GM23338 (cell line): ENCODE measurements around the gene COL16A1. TPM values are rescaled to one million over a fixed set of nuclear protein-coding genes. Genes with fewer than 3 reads are reported as not detected.

ENCODE experiments used
- ATAC-seq: fragments of 200-7000 bp; cut with Tn5 transposase; 3 replicates; pipeline ENCODE4 v1.9.1; 2020
- DNase-seq: peaks from one replicate; pipeline ENCODE4 v3.0.0-alpha.2; 2015; ENCODE audit warnings: low spot score
- H2AFZ ChIP-seq: fragments of 200-600 bp; sonication (generic); 2 replicates; pipeline ENCODE4 v1.8.0; 2016; ENCODE audit warnings: antibody characterized with exemption, mild to moderate bottlenecking, moderate library complexity
- H3F3A ChIP-seq: fragments of 200-600 bp; sonication (generic); replicated peaks from 2 replicates; pipeline ENCODE4 v1.8.0; 2017; ENCODE audit warnings: antibody characterized with exemption, mixed run types, low read depth
- H3K27ac ChIP-seq: fragments of 200-600 bp; sonication (generic); 2 replicates; pipeline ENCODE4 v1.6.1; 2016; ENCODE audit warnings: low read depth
- H3K27me3 ChIP-seq: fragments of 200-600 bp; sonication (generic); 2 replicates; pipeline ENCODE4 v1.8.0; 2016; ENCODE audit warnings: mild to moderate bottlenecking, mixed run types, moderate library complexity; ENCODE audit not compliant: insufficient read depth
- H3K36me3 ChIP-seq: fragments of 200-600 bp; sonication (generic); 2 replicates; pipeline ENCODE4 v1.8.0; 2016; ENCODE audit warnings: mild to moderate bottlenecking; ENCODE audit not compliant: insufficient read depth
- H3K4me1 ChIP-seq: fragments of 200-600 bp; sonication (generic); 2 replicates; pipeline ENCODE4 v1.8.0; 2016; ENCODE audit warnings: mild to moderate bottlenecking, moderate library complexity; ENCODE audit not compliant: insufficient read depth
- H3K4me2 ChIP-seq: fragments of 200-600 bp; sonication (generic); 2 replicates; pipeline ENCODE4 v1.7.1; 2017; ENCODE audit warnings: mixed run types
- H3K4me3 ChIP-seq: fragments of 200-600 bp; sonication (generic); 2 replicates; pipeline ENCODE4 v1.6.1; 2016; ENCODE audit warnings: mixed run types
- H3K79me2 ChIP-seq: fragments of 200-600 bp; sonication (generic); replicated peaks from 2 replicates; pipeline ENCODE4 v1.8.0; 2017; ENCODE audit warnings: mild to moderate bottlenecking; ENCODE audit not compliant: insufficient read depth
- H3K9me2 ChIP-seq: fragments of 200-600 bp; sonication (generic); 2 replicates; pipeline ENCODE4 v1.8.0; 2017; ENCODE audit not compliant: insufficient read depth
- H4K20me1 ChIP-seq: fragments of 200-600 bp; sonication (generic); replicated peaks from 2 replicates; pipeline ENCODE4 v1.8.0; 2017; ENCODE audit warnings: mild to moderate bottlenecking; ENCODE audit not compliant: insufficient read depth
- H3K27ac Mint-ChIP-seq: 2 replicates; pipeline ENCODE4 v1.8.0; 2020; ENCODE audit warnings: inconsistent platforms, mild to moderate bottlenecking, moderate library complexity, mixed read lengths
- H3K27me3 Mint-ChIP-seq: 3 replicates; pipeline ENCODE4 v1.8.0; 2022; ENCODE audit warnings: low read depth, mild to moderate bottlenecking, moderate library complexity, mixed read lengths, inconsistent platforms; ENCODE audit not compliant: insufficient read depth, poor library complexity
- H3K36me3 Mint-ChIP-seq: 3 replicates; pipeline ENCODE4 v1.8.0; 2021; ENCODE audit warnings: low read depth, mild to moderate bottlenecking, inconsistent platforms, moderate library complexity, mixed read lengths
- H3K4me1 Mint-ChIP-seq: 3 replicates; pipeline ENCODE4 v1.8.0; 2020; ENCODE audit warnings: mild to moderate bottlenecking, inconsistent platforms, mixed read lengths
- H3K4me3 Mint-ChIP-seq: 3 replicates; pipeline ENCODE4 v1.8.0; 2021; ENCODE audit warnings: moderate library complexity, mild to moderate bottlenecking, inconsistent platforms, mixed read lengths
- H3K9me3 Mint-ChIP-seq: 3 replicates; pipeline ENCODE4 v1.8.0; 2020; ENCODE audit warnings: moderate library complexity, mild to moderate bottlenecking, inconsistent platforms, mixed read lengths
- CREB1 ChIP-seq: fragments of 250-450 bp; sonication (Bioruptor Pico); IDR thresholded peaks from 2 replicates; pipeline ENCODE4 v1.5.0; 2020; ENCODE audit warnings: low read depth, mild to moderate bottlenecking, moderate library complexity
- JUNB ChIP-seq: IDR thresholded peaks from one replicate; pipeline ENCODE4 v1.6.1; 2016; ENCODE audit warnings: antibody characterized with exemption; ENCODE audit not compliant: unreplicated experiment
- NANOG ChIP-seq: IDR thresholded peaks from 2 replicates; pipeline ENCODE4 v1.6.1; 2016; ENCODE audit warnings: antibody characterized with exemption, borderline replicate concordance
- ZNF331 ChIP-seq: fragments of 250-450 bp; sonication (Bioruptor Pico); IDR thresholded peaks from 2 replicates; pipeline ENCODE4 v1.5.0; 2020; ENCODE audit warnings: low read depth, mild to moderate bottlenecking, moderate library complexity
- polyA plus RNA-seq: library from polyadenylated mRNA; unstranded; fragments of >200 nt; fragmentation: Nextera tagmentation; extraction: Ambion mirVana; gene quantifications from 2 replicates; pipeline ENCODE4 v1.2.1, GENCODE V29; 2016
- total RNA-seq: library from RNA; depleted of rRNA; stranded (reverse); fragments of >200 nt; shearing (Covaris generic); gene quantifications from 2 replicates; pipeline ENCODE4 v1.2.3, GENCODE V29; 2014
- TF ChIP-seq, protein P1 (sequence below), 2 experiments: fragments of 200-600 bp in 1 of 2; sonication (generic) in 1 of 2; conservative IDR thresholded peaks; 2 replicates each; pipeline versions ENCODE4 v1.5.1 to v1.6.1; 2016 to 2017; ENCODE audit warnings: antibody characterized with exemption in 2 of 2, low read depth in 2 of 2, mild to moderate bottlenecking in 2 of 2, moderate library complexity in 1 of 2
- TF ChIP-seq, protein P2 (sequence below): IDR thresholded peaks from one replicate; pipeline ENCODE4 v1.6.1; 2018; ENCODE audit warnings: antibody characterized with exemption; ENCODE audit not compliant: unreplicated experiment
- TF ChIP-seq, protein P3 (sequence below): fragments of 250-450 bp; sonication (Bioruptor Pico); IDR thresholded peaks from 2 replicates; pipeline ENCODE4 v1.5.0; 2020; ENCODE audit warnings: mild to moderate bottlenecking, moderate library complexity

COL16A1 gene
- total and polyA plus RNA-seq, 2 experiments from 2014 or later = 4.2 to 13.2 TPM

DNA sequence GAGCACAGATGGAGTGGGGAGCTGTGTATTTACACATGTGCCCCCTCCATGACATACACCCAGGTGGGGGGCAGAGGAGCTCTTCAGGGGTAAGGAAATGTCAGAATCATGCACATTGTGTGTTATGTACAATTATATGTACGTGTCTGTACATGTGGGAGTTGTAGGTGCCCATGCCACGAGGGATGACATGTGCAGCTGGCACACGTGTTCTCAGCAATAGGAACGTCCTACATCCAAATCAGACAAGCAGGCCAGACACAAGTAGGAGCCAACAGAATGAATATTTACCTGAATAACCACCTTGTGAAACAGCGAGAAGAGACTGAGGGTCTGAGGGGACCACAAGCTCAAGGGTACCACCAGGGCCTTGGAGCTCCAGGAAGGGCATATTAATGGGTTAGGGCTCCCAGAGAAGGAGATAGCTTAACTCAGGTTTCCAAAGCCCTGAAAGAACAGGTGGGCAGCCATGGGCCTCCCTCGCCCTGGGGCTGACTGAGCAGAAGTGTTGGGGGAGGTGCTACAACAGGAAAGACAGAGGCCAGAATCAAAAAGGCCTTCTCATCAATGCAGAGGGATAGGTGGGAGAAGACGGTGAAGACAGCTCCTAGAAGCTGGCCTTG is 3.2 kb downstream of the COL16A1 start:
- no peak overlapping the region for H3K4me2 ChIP-seq
- no peak overlapping the region for H3K27ac Mint-ChIP-seq
- H3K4me1 ChIP-seq = peaks cover 15% of the 10 kb centered on the region

More for the DNA sequence above, 3.2 kb downstream of the COL16A1 start:
- Mint-ChIP-seq H3K27me3 (peaks cover 30% of the 10 kb centered on the region), H3K9me3 (no peaks in the 10 kb centered on the region), H3K4me1 (peaks cover 31% of the 10 kb centered on the region), H3K4me3 (no peak overlapping the region; the same call in 2 of the 3 replicates), H3K36me3 (peaks cover 3% of the 10 kb centered on the region; the same call in 1 of the 3 replicates)
- no peak for DNase-seq
- no peak overlapping the region for H2AFZ ChIP-seq
- H3K27me3 ChIP-seq = no peaks in the 10 kb centered on the region
- no peaks in the 10 kb centered on the region for H3K36me3 ChIP-seq
- H3K9me2 ChIP-seq = no peaks in the 10 kb centered on the region
- no peak for ATAC-seq
- H3K79me2 ChIP-seq = no peaks in the 10 kb centered on the region
- no peak overlapping the region for H3K4me3 ChIP-seq
- peaks cover 6% of the 10 kb centered on the region; the same call in 1 of the 2 replicates for H3F3A ChIP-seq
- H4K20me1 ChIP-seq = no peaks in the 10 kb centered on the region
- H3K27ac ChIP-seq = no peak overlapping the region
- TF ChIP-seq, protein P1, sequence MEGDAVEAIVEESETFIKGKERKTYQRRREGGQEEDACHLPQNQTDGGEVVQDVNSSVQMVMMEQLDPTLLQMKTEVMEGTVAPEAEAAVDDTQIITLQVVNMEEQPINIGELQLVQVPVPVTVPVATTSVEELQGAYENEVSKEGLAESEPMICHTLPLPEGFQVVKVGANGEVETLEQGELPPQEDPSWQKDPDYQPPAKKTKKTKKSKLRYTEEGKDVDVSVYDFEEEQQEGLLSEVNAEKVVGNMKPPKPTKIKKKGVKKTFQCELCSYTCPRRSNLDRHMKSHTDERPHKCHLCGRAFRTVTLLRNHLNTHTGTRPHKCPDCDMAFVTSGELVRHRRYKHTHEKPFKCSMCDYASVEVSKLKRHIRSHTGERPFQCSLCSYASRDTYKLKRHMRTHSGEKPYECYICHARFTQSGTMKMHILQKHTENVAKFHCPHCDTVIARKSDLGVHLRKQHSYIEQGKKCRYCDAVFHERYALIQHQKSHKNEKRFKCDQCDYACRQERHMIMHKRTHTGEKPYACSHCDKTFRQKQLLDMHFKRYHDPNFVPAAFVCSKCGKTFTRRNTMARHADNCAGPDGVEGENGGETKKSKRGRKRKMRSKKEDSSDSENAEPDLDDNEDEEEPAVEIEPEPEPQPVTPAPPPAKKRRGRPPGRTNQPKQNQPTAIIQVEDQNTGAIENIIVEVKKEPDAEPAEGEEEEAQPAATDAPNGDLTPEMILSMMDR (conservative IDR thresholded peaks at IDR 0.05; ENCODE audit: low read depth in 2 of 2) = no peak
- TF ChIP-seq, protein P2, sequence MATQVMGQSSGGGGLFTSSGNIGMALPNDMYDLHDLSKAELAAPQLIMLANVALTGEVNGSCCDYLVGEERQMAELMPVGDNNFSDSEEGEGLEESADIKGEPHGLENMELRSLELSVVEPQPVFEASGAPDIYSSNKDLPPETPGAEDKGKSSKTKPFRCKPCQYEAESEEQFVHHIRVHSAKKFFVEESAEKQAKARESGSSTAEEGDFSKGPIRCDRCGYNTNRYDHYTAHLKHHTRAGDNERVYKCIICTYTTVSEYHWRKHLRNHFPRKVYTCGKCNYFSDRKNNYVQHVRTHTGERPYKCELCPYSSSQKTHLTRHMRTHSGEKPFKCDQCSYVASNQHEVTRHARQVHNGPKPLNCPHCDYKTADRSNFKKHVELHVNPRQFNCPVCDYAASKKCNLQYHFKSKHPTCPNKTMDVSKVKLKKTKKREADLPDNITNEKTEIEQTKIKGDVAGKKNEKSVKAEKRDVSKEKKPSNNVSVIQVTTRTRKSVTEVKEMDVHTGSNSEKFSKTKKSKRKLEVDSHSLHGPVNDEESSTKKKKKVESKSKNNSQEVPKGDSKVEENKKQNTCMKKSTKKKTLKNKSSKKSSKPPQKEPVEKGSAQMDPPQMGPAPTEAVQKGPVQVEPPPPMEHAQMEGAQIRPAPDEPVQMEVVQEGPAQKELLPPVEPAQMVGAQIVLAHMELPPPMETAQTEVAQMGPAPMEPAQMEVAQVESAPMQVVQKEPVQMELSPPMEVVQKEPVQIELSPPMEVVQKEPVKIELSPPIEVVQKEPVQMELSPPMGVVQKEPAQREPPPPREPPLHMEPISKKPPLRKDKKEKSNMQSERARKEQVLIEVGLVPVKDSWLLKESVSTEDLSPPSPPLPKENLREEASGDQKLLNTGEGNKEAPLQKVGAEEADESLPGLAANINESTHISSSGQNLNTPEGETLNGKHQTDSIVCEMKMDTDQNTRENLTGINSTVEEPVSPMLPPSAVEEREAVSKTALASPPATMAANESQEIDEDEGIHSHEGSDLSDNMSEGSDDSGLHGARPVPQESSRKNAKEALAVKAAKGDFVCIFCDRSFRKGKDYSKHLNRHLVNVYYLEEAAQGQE = no peak
- TF ChIP-seq ZNF331 (CRISPR knock-in tag) (no peak), JUNB (no peak), CREB1 (CRISPR knock-in tag) (no peak), NANOG (no peak)
- TF ChIP-seq, protein P3, sequence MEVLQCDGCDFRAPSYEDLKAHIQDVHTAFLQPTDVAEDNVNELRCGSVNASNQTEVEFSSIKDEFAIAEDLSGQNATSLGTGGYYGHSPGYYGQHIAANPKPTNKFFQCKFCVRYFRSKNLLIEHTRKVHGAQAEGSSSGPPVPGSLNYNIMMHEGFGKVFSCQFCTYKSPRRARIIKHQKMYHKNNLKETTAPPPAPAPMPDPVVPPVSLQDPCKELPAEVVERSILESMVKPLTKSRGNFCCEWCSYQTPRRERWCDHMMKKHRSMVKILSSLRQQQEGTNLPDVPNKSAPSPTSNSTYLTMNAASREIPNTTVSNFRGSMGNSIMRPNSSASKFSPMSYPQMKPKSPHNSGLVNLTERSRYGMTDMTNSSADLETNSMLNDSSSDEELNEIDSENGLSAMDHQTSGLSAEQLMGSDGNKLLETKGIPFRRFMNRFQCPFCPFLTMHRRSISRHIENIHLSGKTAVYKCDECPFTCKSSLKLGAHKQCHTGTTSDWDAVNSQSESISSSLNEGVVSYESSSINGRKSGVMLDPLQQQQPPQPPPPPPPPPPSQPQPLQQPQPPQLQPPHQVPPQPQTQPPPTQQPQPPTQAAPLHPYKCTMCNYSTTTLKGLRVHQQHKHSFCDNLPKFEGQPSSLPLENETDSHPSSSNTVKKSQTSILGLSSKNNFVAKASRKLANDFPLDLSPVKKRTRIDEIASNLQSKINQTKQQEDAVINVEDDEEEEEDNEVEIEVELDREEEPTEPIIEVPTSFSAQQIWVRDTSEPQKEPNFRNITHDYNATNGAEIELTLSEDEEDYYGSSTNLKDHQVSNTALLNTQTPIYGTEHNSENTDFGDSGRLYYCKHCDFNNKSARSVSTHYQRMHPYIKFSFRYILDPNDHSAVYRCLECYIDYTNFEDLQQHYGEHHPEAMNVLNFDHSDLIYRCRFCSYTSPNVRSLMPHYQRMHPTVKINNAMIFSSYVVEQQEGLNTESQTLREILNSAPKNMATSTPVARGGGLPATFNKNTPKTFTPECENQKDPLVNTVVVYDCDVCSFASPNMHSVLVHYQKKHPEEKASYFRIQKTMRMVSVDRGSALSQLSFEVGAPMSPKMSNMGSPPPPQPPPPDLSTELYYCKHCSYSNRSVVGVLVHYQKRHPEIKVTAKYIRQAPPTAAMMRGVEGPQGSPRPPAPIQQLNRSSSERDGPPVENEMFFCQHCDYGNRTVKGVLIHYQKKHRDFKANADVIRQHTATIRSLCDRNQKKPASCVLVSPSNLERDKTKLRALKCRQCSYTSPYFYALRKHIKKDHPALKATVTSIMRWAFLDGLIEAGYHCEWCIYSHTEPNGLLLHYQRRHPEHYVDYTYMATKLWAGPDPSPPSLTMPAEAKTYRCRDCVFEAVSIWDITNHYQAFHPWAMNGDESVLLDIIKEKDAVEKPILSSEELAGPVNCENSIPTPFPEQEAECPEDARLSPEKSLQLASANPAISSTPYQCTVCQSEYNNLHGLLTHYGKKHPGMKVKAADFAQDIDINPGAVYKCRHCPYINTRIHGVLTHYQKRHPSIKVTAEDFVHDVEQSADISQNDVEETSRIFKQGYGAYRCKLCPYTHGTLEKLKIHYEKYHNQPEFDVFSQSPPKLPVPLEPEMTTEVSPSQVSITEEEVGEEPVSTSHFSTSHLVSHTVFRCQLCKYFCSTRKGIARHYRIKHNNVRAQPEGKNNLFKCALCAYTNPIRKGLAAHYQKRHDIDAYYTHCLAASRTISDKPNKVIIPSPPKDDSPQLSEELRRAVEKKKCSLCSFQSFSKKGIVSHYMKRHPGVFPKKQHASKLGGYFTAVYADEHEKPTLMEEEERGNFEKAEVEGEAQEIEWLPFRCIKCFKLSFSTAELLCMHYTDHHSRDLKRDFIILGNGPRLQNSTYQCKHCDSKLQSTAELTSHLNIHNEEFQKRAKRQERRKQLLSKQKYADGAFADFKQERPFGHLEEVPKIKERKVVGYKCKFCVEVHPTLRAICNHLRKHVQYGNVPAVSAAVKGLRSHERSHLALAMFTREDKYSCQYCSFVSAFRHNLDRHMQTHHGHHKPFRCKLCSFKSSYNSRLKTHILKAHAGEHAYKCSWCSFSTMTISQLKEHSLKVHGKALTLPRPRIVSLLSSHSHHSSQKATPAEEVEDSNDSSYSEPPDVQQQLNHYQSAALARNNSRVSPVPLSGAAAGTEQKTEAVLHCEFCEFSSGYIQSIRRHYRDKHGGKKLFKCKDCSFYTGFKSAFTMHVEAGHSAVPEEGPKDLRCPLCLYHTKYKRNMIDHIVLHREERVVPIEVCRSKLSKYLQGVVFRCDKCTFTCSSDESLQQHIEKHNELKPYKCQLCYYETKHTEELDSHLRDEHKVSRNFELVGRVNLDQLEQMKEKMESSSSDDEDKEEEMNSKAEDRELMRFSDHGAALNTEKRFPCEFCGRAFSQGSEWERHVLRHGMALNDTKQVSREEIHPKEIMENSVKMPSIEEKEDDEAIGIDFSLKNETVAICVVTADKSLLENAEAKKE (CRISPR knock-in tag) = no peak
